GM19043 (cell line): ENCODE data around the gene NUTF2.
A peak's percentile ranks its signal among the peaks of the same experiment; 100 is the strongest.
"Not testable (repeated sequence)": the region's sequence is repeated elsewhere in the genome, so short reads cannot be mapped to it uniquely, and the experiment has no call there.

Experiments used
- ATAC-seq: cut with Tn5 transposase; IDR thresholded peaks from one replicate; pipeline ENCODE4 v1.9.1; 2021; ENCODE audit warnings: low read depth; ENCODE audit not compliant: unreplicated experiment

Gene NUTF2

GRCh38 chr16:67862623-67863583 is 16.2 kb downstream of the NUTF2 start:
- no peak for ATAC-seq

GRCh38 chr16:67864044-67864443 is 17.3 kb downstream of the NUTF2 start:
- not testable (repeated sequence) for ATAC-seq

- ATAC-seq = no peak
Observed at GRCh38 chr16:67864594-67864993, 17.9 kb downstream of the NUTF2 start.

GRCh38 chr16:67865318-67865717 is 18.6 kb downstream of the NUTF2 start:
- ATAC-seq = no peak

- no peak for ATAC-seq
Observed at GRCh38 chr16:67868290-67868689, 21.6 kb downstream of the NUTF2 start.

- no peak for ATAC-seq
Observed at GRCh38 chr16:67869653-67870052, 22.9 kb downstream of the NUTF2 start.

- no peak for ATAC-seq
Observed at GRCh38 chr16:67871256-67871655, 24.5 kb downstream of the NUTF2 start.

- ATAC-seq = no peak
Observed at GRCh38 chr16:67872131-67872630, 25.4 kb downstream of the NUTF2 start.

- peak; percentile 79 for ATAC-seq
Observed at GRCh38 chr16:67872631-67873434, 26.1 kb downstream of the NUTF2 start, which contains the start of gene EDC4. TSS of gene EDC4 (plus strand) at chr16:67873052. CDS start at chr16:67873262, 210 bp downstream.

GRCh38 chr16:67873435-67874370 is 27.0 kb downstream of the NUTF2 start:
- ATAC-seq = no peak

- ATAC-seq = no peak
Observed at GRCh38 chr16:67874372-67874771, 27.6 kb downstream of the NUTF2 start.

- ATAC-seq = no peak
Observed at GRCh38 chr16:67877064-67877463, 30.3 kb downstream of the NUTF2 start.

- no peak for ATAC-seq
Observed at GRCh38 chr16:67878232-67878631, 31.5 kb downstream of the NUTF2 start.

- ATAC-seq = no peak
Observed at GRCh38 chr16:67878846-67879245, 32.1 kb downstream of the NUTF2 start.

GRCh38 chr16:67879462-67879861 is 32.7 kb downstream of the NUTF2 start:
- no peak for ATAC-seq

- ATAC-seq = no peak
Observed at GRCh38 chr16:67879936-67880335, 33.2 kb downstream of the NUTF2 start.

GRCh38 chr16:67880584-67880983 is 33.9 kb downstream of the NUTF2 start:
- ATAC-seq = no peak

GRCh38 chr16:67881621-67882161 is 35.0 kb downstream of the NUTF2 start:
- ATAC-seq = no peak

- no peak for ATAC-seq
Observed at GRCh38 chr16:67882374-67883145, 35.8 kb downstream of the NUTF2 start.
